Measurements from ENCODE around the gene IMPDH2. TPM values are rescaled to one million over a fixed set of nuclear protein-coding genes. Genes with fewer than 3 reads are reported as not detected.

Gene IMPDH2
- total RNA-seq = 448 and 560 TPM in 2 replicates
- polyA plus RNA-seq = 187 and 203 TPM in 2 replicates
- 209 and 210 TPM in 2 replicates for polyA plus RNA-seq (2012)
- polyA minus RNA-seq (ENCODE audit: low replicate concordance) = 274 and 472 TPM in 2 replicates

GRCh38 chr3:49028673-49029562 is at the start of gene IMPDH2:
TSS of gene IMPDH2 (minus strand) at chr3:49029398. CDS start at chr3:49029350, 48 bp downstream.
- Histone ChIP-seq H3K4me3 (replicated peaks in 1 of 4; ENCODE audit: control extremely low read depth in 1 of 4, insufficient read depth in 1 of 4, low read depth in 3 of 4, low read length in 4 of 4) (peak within 1 kb of the TSS; percentile 56 to 88 (median 71)), H3K27me3 (ENCODE audit: control insufficient read depth, insufficient read depth, low read length) (no peaks in the 10 kb centered on the region), H3K9ac (ENCODE audit: insufficient read depth, low read length) (peak within 1 kb of the TSS; percentile 81), H4K20me1 (ENCODE audit: control insufficient read depth, extremely low read depth, insufficient read depth, low read length) (no peaks in the 10 kb centered on the region), H3K27ac (ENCODE audit: insufficient read depth, low read length) (peak within 1 kb of the TSS; percentile 86), H3K79me2 (ENCODE audit: control insufficient read depth, insufficient read depth, low read length) (peaks cover 36% of the 10 kb centered on the region), H3K36me3 (ENCODE audit: control insufficient read depth, insufficient read depth, low read length) (peaks cover 34% of the 10 kb centered on the region), H3K4me2 (ENCODE audit: extremely low read depth, insufficient read depth, low read length) (peak within 1 kb of the TSS; percentile 71), H2AFZ (ENCODE audit: low read length) (no peak within 1 kb of the TSS), H3K4me1 (ENCODE audit: control insufficient read depth, extremely low read depth, insufficient read depth, low read length) (peaks cover 7% of the 10 kb centered on the region), H3K9me3 (ENCODE audit: control insufficient read depth, insufficient read depth, low read depth, low read length) (no peaks in the 10 kb centered on the region)
- no peak for TF ChIP-seq CTCF (conservative IDR thresholded peaks at IDR 0.05 in 1 of 2, IDR thresholded peaks at IDR 0.05 in 1 of 2; ENCODE audit: low read depth in 1 of 2, low read length in 2 of 2)
- no peak for TF ChIP-seq EZH2 (IDR thresholded peaks at IDR 0.05; ENCODE audit: low read length, missing control alignments)
- DNase-seq (ENCODE audit: low read depth in 2 of 2) = peak; percentile 88 to 92

GRCh38 chr3:49076646-49077045 is 47.4 kb upstream of the IMPDH2 start:
- H3K79me2 ChIP-seq (ENCODE audit: control insufficient read depth, insufficient read depth, low read length) = peaks cover 30% of the 10 kb centered on the region
- H3K36me3 ChIP-seq (ENCODE audit: control insufficient read depth, insufficient read depth, low read length) = peaks cover 15% of the 10 kb centered on the region

More at GRCh38 chr3:49076646-49077045, 47.4 kb upstream of the IMPDH2 start:
- Histone ChIP-seq H3K4me3 (replicated peaks in 1 of 4; ENCODE audit: control extremely low read depth in 1 of 4, insufficient read depth in 1 of 4, low read depth in 3 of 4, low read length in 4 of 4) (no peak overlapping the region), H4K20me1 (ENCODE audit: control insufficient read depth, extremely low read depth, insufficient read depth, low read length) (no peaks in the 10 kb centered on the region), H2AFZ (ENCODE audit: low read length) (no peak overlapping the region), H3K27me3 (ENCODE audit: control insufficient read depth, insufficient read depth, low read length) (no peaks in the 10 kb centered on the region), H3K9ac (ENCODE audit: insufficient read depth, low read length) (no peak overlapping the region), H3K4me1 (ENCODE audit: control insufficient read depth, extremely low read depth, insufficient read depth, low read length) (no peaks in the 10 kb centered on the region), H3K27ac (ENCODE audit: insufficient read depth, low read length) (no peak overlapping the region), H3K9me3 (ENCODE audit: control insufficient read depth, insufficient read depth, low read depth, low read length) (no peaks in the 10 kb centered on the region), H3K4me2 (ENCODE audit: extremely low read depth, insufficient read depth, low read length) (no peak overlapping the region)
- no peak for DNase-seq (ENCODE audit: low read depth in 2 of 2)
- no peak for TF ChIP-seq CTCF (conservative IDR thresholded peaks at IDR 0.05 in 1 of 2, IDR thresholded peaks at IDR 0.05 in 1 of 2; ENCODE audit: low read depth in 1 of 2, low read length in 2 of 2)
- TF ChIP-seq EZH2 (IDR thresholded peaks at IDR 0.05; ENCODE audit: low read length, missing control alignments) = no peak
